ENCODE data around the gene INPP5A.

Gene INPP5A

DNA sequence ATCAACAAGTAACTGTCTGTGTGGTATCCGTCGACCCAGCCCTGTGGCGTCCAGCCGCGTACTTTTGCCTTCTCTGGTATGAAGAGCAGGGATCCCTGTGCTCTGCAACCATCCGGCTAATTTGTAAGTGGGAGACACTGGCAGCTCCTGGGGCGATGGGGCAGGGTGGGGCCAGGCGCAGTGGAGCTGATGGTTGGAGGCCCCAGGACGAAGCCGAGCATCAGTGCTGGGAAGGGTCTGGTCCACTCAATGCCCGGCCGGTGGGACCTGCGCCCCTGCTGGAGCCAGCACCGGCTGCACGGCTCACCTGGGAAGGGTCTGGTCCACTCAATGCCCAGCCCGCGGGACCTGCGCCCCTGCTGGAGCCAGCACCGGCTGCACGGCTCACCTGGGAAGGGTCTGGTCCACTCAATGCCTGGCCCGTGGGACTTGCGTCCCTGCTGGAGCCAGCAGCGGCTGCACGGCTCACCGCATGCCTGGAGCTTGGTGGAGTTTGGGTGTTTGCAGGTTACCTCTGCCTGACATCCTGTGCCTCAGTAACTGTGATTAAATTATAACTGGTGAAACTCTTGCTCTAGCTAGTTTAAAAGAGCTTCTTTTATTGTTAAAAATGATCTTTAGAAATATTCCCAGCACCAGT is 152.3 kb downstream of the INPP5A start:
- Histone ChIP-seq H2AFZ (ENCODE audit: low read length) (no peak overlapping the region), H3K79me2 (ENCODE audit: low read length) (no peaks in the 10 kb centered on the region), H3K4me1 (ENCODE audit: low read length) (no peaks in the 10 kb centered on the region), H3K36me3 (replicated peaks; ENCODE audit: insufficient read depth, low read length) (no peaks in the 10 kb centered on the region), H3K27me3 (replicated peaks; ENCODE audit: insufficient read depth, low read length) (no peaks in the 10 kb centered on the region), H3K27ac (ENCODE audit: low read length) (no peak overlapping the region), H3K4me2 (ENCODE audit: low read depth, low read length) (no peak overlapping the region), H3F3A (ENCODE audit: insufficient read depth, low read length) (no peaks in the 10 kb centered on the region), H3K4me3 (ENCODE audit: low read length) (no peak overlapping the region), H3K9me2 (replicated peaks; ENCODE audit: insufficient read depth, low read length) (no peaks in the 10 kb centered on the region), H4K20me1 (ENCODE audit: insufficient read depth, low read length) (no peaks in the 10 kb centered on the region), H3K9ac (ENCODE audit: low read length) (no peak overlapping the region), H3K9me3 (replicated peaks; ENCODE audit: insufficient read depth, low read length) (no peaks in the 10 kb centered on the region)
- no peak for DNase-seq
- TF ChIP-seq EZH2 (optimal IDR thresholded peaks at IDR 0.05; ENCODE audit: low read depth, low read length) (no peak), EZH2phosphoT487 (IDR thresholded peaks at IDR 0.05; ENCODE audit: low read length) (no peak)
- TF ChIP-seq, protein P1, sequence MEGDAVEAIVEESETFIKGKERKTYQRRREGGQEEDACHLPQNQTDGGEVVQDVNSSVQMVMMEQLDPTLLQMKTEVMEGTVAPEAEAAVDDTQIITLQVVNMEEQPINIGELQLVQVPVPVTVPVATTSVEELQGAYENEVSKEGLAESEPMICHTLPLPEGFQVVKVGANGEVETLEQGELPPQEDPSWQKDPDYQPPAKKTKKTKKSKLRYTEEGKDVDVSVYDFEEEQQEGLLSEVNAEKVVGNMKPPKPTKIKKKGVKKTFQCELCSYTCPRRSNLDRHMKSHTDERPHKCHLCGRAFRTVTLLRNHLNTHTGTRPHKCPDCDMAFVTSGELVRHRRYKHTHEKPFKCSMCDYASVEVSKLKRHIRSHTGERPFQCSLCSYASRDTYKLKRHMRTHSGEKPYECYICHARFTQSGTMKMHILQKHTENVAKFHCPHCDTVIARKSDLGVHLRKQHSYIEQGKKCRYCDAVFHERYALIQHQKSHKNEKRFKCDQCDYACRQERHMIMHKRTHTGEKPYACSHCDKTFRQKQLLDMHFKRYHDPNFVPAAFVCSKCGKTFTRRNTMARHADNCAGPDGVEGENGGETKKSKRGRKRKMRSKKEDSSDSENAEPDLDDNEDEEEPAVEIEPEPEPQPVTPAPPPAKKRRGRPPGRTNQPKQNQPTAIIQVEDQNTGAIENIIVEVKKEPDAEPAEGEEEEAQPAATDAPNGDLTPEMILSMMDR (IDR thresholded peaks at IDR 0.05; ENCODE audit: low read length) = no peak

DNA sequence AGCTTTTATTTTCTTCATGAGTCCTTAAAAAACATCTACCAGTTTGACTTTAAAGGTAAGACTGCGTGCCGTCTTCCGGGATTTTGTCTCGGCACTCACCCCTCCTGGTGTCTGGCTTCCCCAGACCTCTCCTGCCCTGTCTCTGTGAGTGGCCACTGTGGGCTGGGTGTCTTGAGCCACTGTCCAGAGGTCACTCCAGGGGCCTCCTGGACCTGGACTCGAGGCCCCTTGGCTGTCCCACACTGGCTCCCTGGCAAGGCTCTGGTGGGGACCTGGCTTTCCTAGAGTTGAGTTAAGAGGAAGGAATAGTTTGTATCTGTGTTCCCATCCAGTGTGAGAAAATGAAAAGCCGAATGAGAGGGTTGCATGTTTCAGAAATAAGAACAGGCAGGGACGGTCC is 152.8 kb downstream of the INPP5A start:
- Histone ChIP-seq H3K27ac (ENCODE audit: low read length) (no peak overlapping the region), H4K20me1 (ENCODE audit: insufficient read depth, low read length) (no peaks in the 10 kb centered on the region), H3K4me3 (ENCODE audit: low read length) (no peak overlapping the region), H3K9me2 (replicated peaks; ENCODE audit: insufficient read depth, low read length) (no peaks in the 10 kb centered on the region), H3F3A (ENCODE audit: insufficient read depth, low read length) (no peaks in the 10 kb centered on the region), H3K9ac (ENCODE audit: low read length) (no peak overlapping the region), H3K4me2 (ENCODE audit: low read depth, low read length) (no peak overlapping the region), H2AFZ (ENCODE audit: low read length) (no peak overlapping the region), H3K9me3 (replicated peaks; ENCODE audit: insufficient read depth, low read length) (no peaks in the 10 kb centered on the region), H3K36me3 (replicated peaks; ENCODE audit: insufficient read depth, low read length) (no peaks in the 10 kb centered on the region), H3K27me3 (replicated peaks; ENCODE audit: insufficient read depth, low read length) (no peaks in the 10 kb centered on the region), H3K4me1 (ENCODE audit: low read length) (no peaks in the 10 kb centered on the region), H3K79me2 (ENCODE audit: low read length) (no peaks in the 10 kb centered on the region)
- TF ChIP-seq, protein P1 (IDR thresholded peaks at IDR 0.05; ENCODE audit: low read length) = no peak
- TF ChIP-seq EZH2 (optimal IDR thresholded peaks at IDR 0.05; ENCODE audit: low read depth, low read length) = no peak
- no peak for TF ChIP-seq EZH2phosphoT487 (IDR thresholded peaks at IDR 0.05; ENCODE audit: low read length)
- no peak for DNase-seq

DNA sequence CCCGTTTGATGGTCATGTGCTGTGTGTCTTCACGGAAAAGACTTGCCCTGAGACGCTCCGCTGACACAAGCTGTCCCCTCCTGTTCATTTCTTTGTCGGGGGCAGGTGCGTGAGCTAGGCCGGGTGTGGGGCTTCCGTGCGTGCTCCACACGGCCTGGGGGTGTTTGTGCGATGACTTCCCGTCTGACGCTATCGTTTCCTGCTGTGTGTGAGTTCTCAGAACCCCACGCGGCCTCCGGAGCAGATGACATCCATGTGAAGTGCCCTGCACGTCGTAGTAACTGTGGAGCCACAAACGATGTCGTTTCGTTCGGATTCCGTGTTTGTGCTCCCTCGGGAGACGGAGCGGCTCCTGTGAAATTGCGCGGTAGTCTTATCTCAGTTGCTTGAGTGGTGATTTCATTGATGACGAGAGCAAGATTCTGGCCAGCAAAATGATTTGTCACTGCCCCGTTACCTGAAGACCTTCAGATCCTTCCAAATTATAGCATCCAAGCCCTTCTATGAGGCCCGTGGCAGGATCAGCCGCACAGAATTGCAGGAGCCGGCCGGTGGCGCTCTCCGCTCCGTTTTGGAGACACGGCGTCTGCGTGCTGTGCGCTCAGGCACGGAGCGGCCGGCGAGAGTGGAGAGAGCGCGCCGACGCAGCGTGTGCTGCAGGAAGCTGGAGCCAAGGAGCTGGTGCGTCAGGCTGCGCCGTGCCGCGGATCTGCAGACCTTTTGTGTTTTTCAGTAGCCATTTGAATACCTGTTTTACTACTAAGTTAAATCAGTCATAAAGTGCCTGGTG is 153.4 kb downstream of the INPP5A start:
- Histone ChIP-seq H3K27ac (ENCODE audit: low read length) (no peak overlapping the region), H3K9ac (ENCODE audit: low read length) (no peak overlapping the region), H3K4me2 (ENCODE audit: low read depth, low read length) (no peak overlapping the region), H3K4me1 (ENCODE audit: low read length) (no peaks in the 10 kb centered on the region), H2AFZ (ENCODE audit: low read length) (no peak overlapping the region), H3K9me2 (replicated peaks; ENCODE audit: insufficient read depth, low read length) (no peaks in the 10 kb centered on the region), H3K36me3 (replicated peaks; ENCODE audit: insufficient read depth, low read length) (no peaks in the 10 kb centered on the region), H3K27me3 (replicated peaks; ENCODE audit: insufficient read depth, low read length) (no peaks in the 10 kb centered on the region), H3K9me3 (replicated peaks; ENCODE audit: insufficient read depth, low read length) (no peaks in the 10 kb centered on the region), H3F3A (ENCODE audit: insufficient read depth, low read length) (no peaks in the 10 kb centered on the region), H4K20me1 (ENCODE audit: insufficient read depth, low read length) (no peaks in the 10 kb centered on the region), H3K4me3 (ENCODE audit: low read length) (no peak overlapping the region), H3K79me2 (ENCODE audit: low read length) (no peaks in the 10 kb centered on the region)
- no peak for DNase-seq
- TF ChIP-seq EZH2 (optimal IDR thresholded peaks at IDR 0.05; ENCODE audit: low read depth, low read length) (no peak), EZH2phosphoT487 (IDR thresholded peaks at IDR 0.05; ENCODE audit: low read length) (no peak)
- TF ChIP-seq, protein P1 (IDR thresholded peaks at IDR 0.05; ENCODE audit: low read length) = no peak
